Cardiac muscle cell (in vitro differentiated cells and primary cell): ENCODE data around the gene CCAR1. TPM values are rescaled to one million over a fixed set of nuclear protein-coding genes. Genes with fewer than 3 reads are reported as not detected.

ENCODE experiments used
- DNase-seq, 2 donors: peaks; one replicate each; pipeline versions ENCODE4 v3.0.0 to v3.0.0-alpha.2; 2010 to 2017; ENCODE audit warnings: low read depth in 1 of 2, low spot score in 1 of 2
- H3K27ac ChIP-seq: fragments of 200-600 bp; sonication (generic); 2 replicates; pipeline ENCODE4 v1.5.1; 2016
- H3K27me3 ChIP-seq: fragments of 200-600 bp; sonication (generic); 2 replicates; pipeline ENCODE4 v1.6.0; 2016; ENCODE audit warnings: control low read depth
- H3K36me3 ChIP-seq: fragments of 200-600 bp; sonication (generic); 2 replicates; pipeline ENCODE4 v1.5.1; 2016; ENCODE audit warnings: control low read depth
- H3K4me1 ChIP-seq: fragments of 200-600 bp; sonication (generic); 2 replicates; pipeline ENCODE4 v1.8.1; 2017; ENCODE audit warnings: low read depth, mild to moderate bottlenecking, mixed run types
- H3K4me3 ChIP-seq: fragments of 200-600 bp; sonication (generic); 2 replicates; pipeline ENCODE4 v1.5.1; 2016; ENCODE audit warnings: mild to moderate bottlenecking
- H3K9me3 ChIP-seq: fragments of 200-600 bp; sonication (generic); 2 replicates; pipeline ENCODE4 v1.5.1; 2017; ENCODE audit warnings: low read depth, mild to moderate bottlenecking, control low read depth
- polyA plus RNA-seq: library from polyadenylated mRNA; unstranded; fragments of >200 nt; fragmentation: Nextera tagmentation; extraction: Ambion mirVana; gene quantifications from 2 replicates; pipeline ENCODE4 v1.2.1, GENCODE V29; 2016
- total RNA-seq: library from RNA; depleted of rRNA; stranded (reverse); fragments of >200 nt; gene quantifications from 2 replicates; pipeline ENCODE4 v1.2.3, GENCODE V29; 2016
- TF ChIP-seq, protein P1 (sequence below): IDR thresholded peaks from 2 replicates; pipeline ENCODE4 v1.5.1; 2012; ENCODE audit warnings: low read depth, mild to moderate bottlenecking, low read length

Gene CCAR1
- total RNA-seq (61.4 and 85.7 TPM in 2 replicates), polyA plus RNA-seq (63.8 and 98.1 TPM in 2 replicates)

GRCh38 chr10:68720793-68721672, at the start of gene CCAR1:
TSS of gene CCAR1 (plus strand) at chr10:68721239. CDS start at chr10:68722505, 1,266 bp downstream.
- Histone ChIP-seq H3K36me3 (peaks cover 6% of the 10 kb centered on the region), H3K9me3 (no peaks in the 10 kb centered on the region), H3K27ac (peak within 1 kb of the TSS; percentile 99), H3K27me3 (no peaks in the 10 kb centered on the region), H3K4me1 (peaks cover 6% of the 10 kb centered on the region), H3K4me3 (peak within 1 kb of the TSS; percentile 71)
- peak; percentile 99 to 100 for DNase-seq
- TF ChIP-seq, protein P1, sequence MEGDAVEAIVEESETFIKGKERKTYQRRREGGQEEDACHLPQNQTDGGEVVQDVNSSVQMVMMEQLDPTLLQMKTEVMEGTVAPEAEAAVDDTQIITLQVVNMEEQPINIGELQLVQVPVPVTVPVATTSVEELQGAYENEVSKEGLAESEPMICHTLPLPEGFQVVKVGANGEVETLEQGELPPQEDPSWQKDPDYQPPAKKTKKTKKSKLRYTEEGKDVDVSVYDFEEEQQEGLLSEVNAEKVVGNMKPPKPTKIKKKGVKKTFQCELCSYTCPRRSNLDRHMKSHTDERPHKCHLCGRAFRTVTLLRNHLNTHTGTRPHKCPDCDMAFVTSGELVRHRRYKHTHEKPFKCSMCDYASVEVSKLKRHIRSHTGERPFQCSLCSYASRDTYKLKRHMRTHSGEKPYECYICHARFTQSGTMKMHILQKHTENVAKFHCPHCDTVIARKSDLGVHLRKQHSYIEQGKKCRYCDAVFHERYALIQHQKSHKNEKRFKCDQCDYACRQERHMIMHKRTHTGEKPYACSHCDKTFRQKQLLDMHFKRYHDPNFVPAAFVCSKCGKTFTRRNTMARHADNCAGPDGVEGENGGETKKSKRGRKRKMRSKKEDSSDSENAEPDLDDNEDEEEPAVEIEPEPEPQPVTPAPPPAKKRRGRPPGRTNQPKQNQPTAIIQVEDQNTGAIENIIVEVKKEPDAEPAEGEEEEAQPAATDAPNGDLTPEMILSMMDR, result no peak

GRCh38 chr10:68684413-68684812, 36.6 kb upstream of the CCAR1 start:
- H3K9me3 ChIP-seq, result no peaks in the 10 kb centered on the region
- H3K36me3 ChIP-seq, result peaks cover 71% of the 10 kb centered on the region

GRCh38 chr10:68696018-68696417, 25.0 kb upstream of the CCAR1 start:
- Histone ChIP-seq H3K9me3 (no peaks in the 10 kb centered on the region), H3K27ac (no peak overlapping the region), H3K36me3 (peaks cover 28% of the 10 kb centered on the region), H3K27me3 (no peaks in the 10 kb centered on the region), H3K4me3 (no peak overlapping the region), H3K4me1 (no peaks in the 10 kb centered on the region)
- TF ChIP-seq, protein P1, result no peak
- DNase-seq, result no peak

More at GRCh38 chr10:68684413-68684812, 36.6 kb upstream of the CCAR1 start:
- Histone ChIP-seq H3K27me3 (no peaks in the 10 kb centered on the region), H3K4me1 (no peaks in the 10 kb centered on the region), H3K4me3 (no peak overlapping the region), H3K27ac (no peak overlapping the region)
- TF ChIP-seq, protein P1, result no peak
- DNase-seq, result no peak

- Histone ChIP-seq H3K4me3 (no peak overlapping the region), H3K27ac (peak overlapping the region; percentile 12), H3K9me3 (no peaks in the 10 kb centered on the region), H3K27me3 (no peaks in the 10 kb centered on the region), H3K4me1 (no peaks in the 10 kb centered on the region), H3K36me3 (peaks cover 17% of the 10 kb centered on the region)
- no peak for DNase-seq
- TF ChIP-seq, protein P1, result no peak
Observed at GRCh38 chr10:68697106-68697505, 23.9 kb upstream of the CCAR1 start.

GRCh38 chr10:68700197-68700596, 20.8 kb upstream of the CCAR1 start:
- Histone ChIP-seq H3K27ac (peak overlapping the region; percentile 2), H3K4me3 (no peak overlapping the region), H3K27me3 (no peaks in the 10 kb centered on the region), H3K36me3 (no peaks in the 10 kb centered on the region), H3K4me1 (no peaks in the 10 kb centered on the region), H3K9me3 (no peaks in the 10 kb centered on the region)
- TF ChIP-seq, protein P1, result no peak
- no peak for DNase-seq
